ENCODE measurements around the gene ISM2. TPM values are rescaled to one million over a fixed set of nuclear protein-coding genes. Genes with fewer than 3 reads are reported as not detected.
"Not testable (repeated sequence)": the region's sequence is repeated elsewhere in the genome, so short reads cannot be mapped to it uniquely, and the experiment has no call there.

Gene ISM2
- total RNA-seq, 4 donors from 2014 or later: not detected

- Histone ChIP-seq H3K9me3 (no peaks in the 10 kb centered on the region), H3K27ac (no peak overlapping the region), H3K4me3 (no peak overlapping the region), H3K27me3 (no peaks in the 10 kb centered on the region), H3K36me3 (peaks cover 0 to 39% (median 0%) of the 10 kb centered on the region in 3 donors), H3K4me1 (peaks cover 0 to 6% (median 0%) of the 10 kb centered on the region in 4 donors)
- no peak for DNase-seq
- TF ChIP-seq CTCF (IDR thresholded peaks at IDR 0.05) (no peak), POLR2A (IDR thresholded peaks at IDR 0.05) (no peak)
Measured at GRCh38 chr14:77543240-77543551, 44.6 kb upstream of the ISM2 start.

GRCh38 chr14:77542421-77543239, 44.0 kb upstream of the ISM2 start:
- H3K27ac ChIP-seq: peak overlapping the region in 1 of 4 donors; percentile 51
- peaks cover 0 to 35% (median 0%) of the 10 kb centered on the region in 3 donors for H3K36me3 ChIP-seq
- TF ChIP-seq POLR2A (IDR thresholded peaks at IDR 0.05) (no peak), CTCF (IDR thresholded peaks at IDR 0.05) (no peak)

GRCh38 chr14:77541905-77542304, 43.3 kb upstream of the ISM2 start:
- H3K36me3 ChIP-seq: peaks cover 0 to 27% (median 0%) of the 10 kb centered on the region in 3 donors
- TF ChIP-seq CTCF (IDR thresholded peaks at IDR 0.05) (no peak), POLR2A (IDR thresholded peaks at IDR 0.05) (no peak)
- H3K9me3 ChIP-seq: no peaks in the 10 kb centered on the region
- H3K4me1 ChIP-seq: peaks cover 0 to 6% (median 0%) of the 10 kb centered on the region in 4 donors
- DNase-seq: no peak
- no peak overlapping the region for H3K4me3 ChIP-seq
- no peaks in the 10 kb centered on the region for H3K27me3 ChIP-seq
- H3K27ac ChIP-seq: no peak overlapping the region

More at GRCh38 chr14:77542421-77543239, 44.0 kb upstream of the ISM2 start:
- DNase-seq: no peak
- H3K4me3 ChIP-seq: no peak overlapping the region
- H3K9me3 ChIP-seq: no peaks in the 10 kb centered on the region
- H3K27me3 ChIP-seq: no peaks in the 10 kb centered on the region
- H3K4me1 ChIP-seq: peaks cover 0 to 6% (median 0%) of the 10 kb centered on the region in 4 donors

GRCh38 chr14:77536951-77537350, 38.3 kb upstream of the ISM2 start:
- not testable (repeated sequence) for H3K27ac ChIP-seq, H3K36me3 ChIP-seq, H3K27me3 ChIP-seq, DNase-seq, H3K4me3 ChIP-seq, H3K9me3 ChIP-seq, H3K4me1 ChIP-seq

GRCh38 chr14:77531071-77531470, 32.5 kb upstream of the ISM2 start:
- Histone ChIP-seq H3K9me3 (no peaks in the 10 kb centered on the region), H3K4me3 (no peak overlapping the region), H3K36me3 (peaks cover 0 to 4% (median 0%) of the 10 kb centered on the region in 3 donors), H3K27ac (no peak overlapping the region), H3K27me3 (no peaks in the 10 kb centered on the region), H3K4me1 (no peaks in the 10 kb centered on the region)
- TF ChIP-seq POLR2A (IDR thresholded peaks at IDR 0.05) (no peak), CTCF (IDR thresholded peaks at IDR 0.05) (no peak)
- DNase-seq: no peak

GRCh38 chr14:77529963-77530362, 31.3 kb upstream of the ISM2 start:
- Histone ChIP-seq H3K9me3 (no peaks in the 10 kb centered on the region), H3K36me3 (peaks cover 0 to 4% (median 0%) of the 10 kb centered on the region in 3 donors), H3K27me3 (no peaks in the 10 kb centered on the region), H3K27ac (no peak overlapping the region), H3K4me3 (no peak overlapping the region), H3K4me1 (no peaks in the 10 kb centered on the region)
- TF ChIP-seq CTCF (IDR thresholded peaks at IDR 0.05) (no peak), POLR2A (IDR thresholded peaks at IDR 0.05) (no peak)
- no peak for DNase-seq
